MV-4-11 (cell line): ENCODE data around the gene PLA2G5.

Source experiments
- DNase-seq: peaks from one replicate; lab custom pipeline; 2025; lab: John Stamatoyannopoulos, UW

Gene PLA2G5

DNA sequence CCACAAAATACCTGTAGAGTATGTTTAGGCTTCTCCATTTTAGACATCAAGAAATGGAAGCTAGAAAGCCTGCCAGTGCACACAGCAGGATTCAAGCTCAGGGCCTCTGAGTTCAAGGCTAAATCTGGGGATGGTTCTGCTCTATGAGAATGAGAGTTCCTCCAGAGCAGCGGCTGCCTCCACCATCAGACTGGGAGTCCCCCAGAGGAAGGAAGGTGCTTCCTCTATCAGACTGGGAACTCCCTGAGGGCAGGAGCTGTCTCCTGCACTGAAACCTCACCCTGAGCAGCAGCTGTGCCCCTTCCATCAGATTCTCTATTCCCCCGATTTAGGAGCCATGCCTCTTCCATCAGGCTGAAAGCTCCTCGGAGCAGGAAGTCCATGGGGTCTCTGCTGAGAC, 20.1 kb downstream of the PLA2G5 start:
- no peak for DNase-seq

DNA sequence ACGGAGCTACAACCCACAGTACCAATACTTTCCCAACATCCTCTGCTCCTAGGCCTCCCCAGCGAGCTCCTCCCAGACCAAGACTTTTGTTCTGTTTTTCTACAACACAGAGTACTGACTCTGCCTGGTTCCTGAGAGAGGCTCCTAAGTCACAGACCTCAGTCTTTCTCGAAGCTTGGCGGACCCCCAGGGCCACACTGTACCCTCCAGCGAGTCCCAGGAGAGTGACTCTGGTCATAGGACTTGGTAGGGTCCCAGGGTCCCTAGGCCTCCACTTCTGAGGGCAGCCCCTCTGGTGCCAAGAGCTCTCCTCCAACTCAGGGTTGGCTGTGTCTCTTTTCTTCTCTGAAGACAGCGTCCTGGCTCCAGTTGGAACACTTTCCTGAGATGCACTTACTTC, 20.6 kb downstream of the PLA2G5 start:
- no peak for DNase-seq

DNA sequence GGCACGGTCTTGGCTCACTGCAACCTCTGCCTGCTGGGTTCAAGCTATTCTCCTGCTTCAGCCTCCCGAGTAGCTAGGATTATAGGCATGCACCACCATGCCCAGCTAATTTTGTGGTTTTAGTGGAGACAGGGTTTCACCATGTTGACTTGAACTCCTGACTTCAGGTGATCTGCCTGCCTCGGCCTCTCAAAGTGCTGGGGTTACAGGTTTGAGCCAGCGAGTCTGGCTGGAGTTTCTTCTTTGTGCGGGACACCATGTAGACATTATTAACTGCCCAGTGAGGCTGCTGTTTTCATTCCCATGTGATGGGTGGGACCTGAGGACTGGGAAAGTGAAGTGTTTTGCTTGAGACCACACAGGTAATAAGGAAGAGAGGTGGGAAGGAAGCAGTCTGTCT, 23.3 kb downstream of the PLA2G5 start:
- no peak for DNase-seq

DNA sequence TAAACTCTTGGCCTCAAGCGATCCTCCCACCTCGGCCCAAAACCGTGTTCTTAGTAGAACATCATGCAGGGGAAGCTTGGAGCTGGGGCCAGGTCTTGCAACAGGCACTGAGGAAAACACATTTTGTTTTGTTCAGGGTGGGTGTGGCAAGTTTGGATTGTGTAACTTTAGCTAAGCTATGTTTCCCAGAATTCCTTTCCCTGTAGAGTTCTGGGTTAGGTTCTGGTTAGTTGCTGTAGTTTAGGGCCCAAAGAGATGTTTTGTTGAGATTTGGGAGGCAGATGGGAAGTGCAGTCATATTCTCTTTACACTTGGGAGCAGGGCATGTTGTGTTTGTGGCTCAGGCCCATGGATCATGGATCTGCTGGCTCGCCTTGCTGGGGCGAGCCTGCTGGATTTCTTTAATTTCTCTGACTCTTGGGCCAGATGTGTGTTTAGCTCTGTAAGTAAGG, 24.0 kb downstream of the PLA2G5 start:
- peak; percentile 20 for DNase-seq

DNA sequence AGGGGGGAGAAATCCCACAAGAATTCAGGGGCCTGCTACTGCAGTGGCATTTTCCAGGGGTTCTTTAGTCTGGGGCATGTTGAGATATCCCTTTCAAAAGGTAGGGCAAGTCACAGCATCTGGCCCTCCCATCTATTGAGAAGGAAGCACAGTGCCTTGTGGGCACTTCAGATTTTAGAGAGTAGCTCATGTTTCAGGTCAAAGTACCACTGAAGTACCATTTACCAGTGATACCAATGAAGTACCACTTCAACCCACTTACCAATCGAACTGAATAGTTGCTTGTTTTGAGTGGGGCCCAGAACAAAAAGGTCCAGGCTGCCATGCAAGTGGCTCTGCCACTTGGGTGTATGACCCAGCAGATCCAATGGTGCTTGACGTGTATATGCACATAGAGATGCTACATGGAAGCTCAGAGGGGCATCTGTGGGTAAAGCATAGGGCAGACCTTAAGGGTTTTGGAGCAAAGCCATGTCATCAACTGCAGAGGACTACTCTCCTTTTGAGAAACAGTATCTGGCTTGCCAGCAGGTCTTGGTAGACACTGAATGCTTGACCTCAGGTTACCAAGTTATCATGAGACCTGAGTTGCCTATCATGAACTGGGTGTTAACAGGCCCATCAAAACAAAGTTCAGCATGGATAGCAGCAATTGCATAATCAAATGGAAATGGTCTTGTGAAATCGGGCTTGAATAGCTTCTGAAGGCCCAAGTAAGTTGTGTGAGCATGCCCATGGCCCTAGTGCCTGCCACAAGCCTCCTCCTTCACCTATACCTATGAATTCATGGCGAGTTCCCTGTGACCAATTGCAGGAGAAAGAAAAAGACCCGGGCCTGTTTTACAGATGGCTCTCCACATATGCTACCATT, 25.8 kb downstream of the PLA2G5 start:
- DNase-seq = peak; percentile 77

DNA sequence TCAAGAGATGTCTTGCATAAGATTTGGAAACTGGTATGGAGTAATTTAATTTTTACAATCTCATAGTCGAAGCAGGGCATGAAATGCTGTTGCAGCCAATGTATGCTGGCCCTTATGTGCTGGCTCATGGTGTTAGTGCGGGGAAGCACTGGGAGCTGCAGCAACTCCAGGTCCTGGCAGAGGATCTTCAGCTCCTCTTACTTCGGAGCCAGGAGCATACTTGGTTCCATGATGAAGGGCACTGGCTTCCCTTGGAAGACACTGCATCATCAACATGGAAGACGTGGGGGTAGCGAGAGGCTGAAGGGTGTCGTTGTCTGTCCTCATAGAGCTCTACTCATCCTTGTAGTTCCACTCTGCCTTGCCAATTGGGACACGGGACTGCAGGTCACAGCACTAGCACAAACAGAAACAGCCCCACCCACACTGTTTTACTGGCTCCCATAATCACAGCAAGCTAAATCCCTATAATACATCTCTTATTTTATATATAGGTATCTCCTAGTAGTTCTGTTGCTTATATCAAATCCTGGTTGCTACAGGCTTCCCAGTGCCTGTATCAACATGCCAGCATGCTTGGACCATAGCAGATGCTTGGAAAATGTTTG, 26.9 kb downstream of the PLA2G5 start:
- DNase-seq = no peak

DNA sequence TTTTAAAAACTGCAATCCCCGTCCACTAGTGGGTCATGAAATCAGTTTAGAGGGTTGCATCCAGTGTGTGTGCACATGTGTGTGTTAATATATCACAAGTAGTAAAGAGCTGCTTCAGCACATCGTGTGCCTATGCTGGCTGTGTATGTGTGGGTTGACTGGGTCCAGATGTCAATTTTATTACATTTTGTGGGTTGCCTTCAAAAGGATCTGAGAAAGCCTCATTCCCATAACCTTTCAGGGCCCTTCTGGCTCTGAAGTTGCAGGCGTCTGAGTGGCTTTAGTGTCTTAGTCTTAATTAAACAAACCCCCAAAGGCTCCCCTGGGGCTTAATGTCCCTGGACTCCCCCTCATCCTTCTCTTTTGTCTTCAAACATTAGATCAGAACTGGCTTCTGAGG, 29.5 kb downstream of the PLA2G5 start:
- DNase-seq = peak; percentile 31

DNA sequence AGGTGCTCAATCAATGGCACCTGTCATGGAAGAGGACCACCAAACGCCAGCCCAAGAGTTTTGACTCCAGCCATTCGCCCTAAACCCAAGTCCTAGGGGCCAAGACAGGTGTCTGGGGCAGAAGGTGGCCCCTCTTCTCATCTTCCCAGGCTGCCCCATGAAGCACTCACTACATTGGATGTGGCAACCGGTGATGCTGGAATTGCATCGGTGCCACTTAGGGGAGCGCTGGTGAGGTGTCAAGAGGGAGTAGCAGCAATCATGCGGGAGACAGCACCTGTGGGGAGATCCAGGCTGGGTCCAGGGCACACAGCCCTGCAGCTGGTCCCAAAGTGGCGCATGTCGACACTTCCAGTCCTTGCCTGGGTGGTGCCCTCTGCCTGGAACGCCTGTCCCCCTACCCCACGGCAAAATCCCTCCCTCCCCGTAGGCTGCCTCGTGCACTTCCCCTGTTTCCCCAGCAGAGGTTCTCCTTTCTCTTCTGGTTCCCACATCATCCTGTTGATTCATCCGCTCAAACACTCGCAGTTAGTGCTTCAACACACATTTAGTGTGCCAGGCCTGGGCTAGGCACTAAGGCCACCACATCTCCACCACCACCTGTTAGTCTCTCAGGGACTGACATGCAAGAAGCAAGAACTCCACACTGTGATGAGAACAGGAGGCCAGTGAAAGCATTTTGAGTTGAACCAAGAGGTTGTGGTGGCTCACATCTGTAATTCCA, 30.8 kb downstream of the PLA2G5 start:
- DNase-seq = peak; percentile 65

DNA sequence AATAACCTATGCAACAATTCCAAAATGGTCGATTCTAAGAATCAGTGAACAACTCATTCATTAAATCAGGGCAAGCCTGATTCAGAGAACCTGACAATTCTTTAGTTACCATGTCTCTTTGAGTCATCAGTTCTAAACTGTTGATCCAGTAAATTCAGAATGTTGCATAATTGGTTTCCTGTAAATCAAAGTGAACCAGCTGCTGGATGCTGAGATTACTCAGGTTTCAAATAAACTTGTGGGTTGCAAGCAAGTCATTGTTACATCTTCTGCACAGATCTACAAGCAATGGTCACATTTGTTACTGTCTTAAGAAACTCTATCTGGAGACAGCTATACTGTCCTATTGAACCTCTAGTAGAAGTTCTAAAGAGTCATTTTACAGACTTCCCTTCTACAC, 32.9 kb downstream of the PLA2G5 start:
- DNase-seq = peak; percentile 66

DNA sequence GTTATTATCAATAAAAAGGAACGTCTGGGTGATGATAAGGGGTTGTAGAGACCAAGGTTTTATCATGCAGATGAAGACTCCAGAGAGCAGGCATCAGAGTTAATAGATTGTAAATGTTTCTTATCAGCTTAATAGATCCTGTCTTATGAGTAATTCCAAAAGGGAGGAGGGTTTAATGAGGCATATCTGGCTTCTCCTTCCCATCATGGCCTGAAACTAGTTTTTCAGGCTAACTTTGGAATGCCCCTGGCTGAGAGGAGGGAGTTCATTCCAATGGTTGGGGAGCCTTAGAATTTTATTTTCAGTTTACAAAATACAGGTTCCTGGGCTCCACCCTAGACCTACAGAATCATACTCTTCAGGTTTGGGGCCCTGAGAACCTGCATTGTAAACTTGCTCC, 35.9 kb downstream of the PLA2G5 start:
- no peak for DNase-seq

DNA sequence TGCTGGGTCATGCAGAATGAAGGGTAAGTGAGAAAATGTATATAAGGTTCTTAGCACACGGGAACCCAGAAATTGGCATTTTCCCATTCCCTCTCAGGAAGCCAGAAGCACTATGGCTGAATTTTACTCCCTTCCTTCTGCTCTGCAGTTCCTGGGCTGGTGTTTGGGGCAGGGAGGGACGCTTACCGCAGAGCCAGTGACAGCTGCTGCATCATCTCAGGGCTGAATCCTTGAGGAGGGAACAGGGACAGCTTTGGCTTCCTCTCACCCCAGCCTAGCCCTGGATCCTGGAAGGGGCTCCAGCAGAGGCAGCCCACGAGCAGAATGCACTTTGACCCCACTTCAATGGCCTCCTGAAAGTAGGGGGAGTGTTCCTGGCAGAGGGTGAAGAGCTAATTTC, 37.4 kb downstream of the PLA2G5 start:
- DNase-seq = no peak

DNA sequence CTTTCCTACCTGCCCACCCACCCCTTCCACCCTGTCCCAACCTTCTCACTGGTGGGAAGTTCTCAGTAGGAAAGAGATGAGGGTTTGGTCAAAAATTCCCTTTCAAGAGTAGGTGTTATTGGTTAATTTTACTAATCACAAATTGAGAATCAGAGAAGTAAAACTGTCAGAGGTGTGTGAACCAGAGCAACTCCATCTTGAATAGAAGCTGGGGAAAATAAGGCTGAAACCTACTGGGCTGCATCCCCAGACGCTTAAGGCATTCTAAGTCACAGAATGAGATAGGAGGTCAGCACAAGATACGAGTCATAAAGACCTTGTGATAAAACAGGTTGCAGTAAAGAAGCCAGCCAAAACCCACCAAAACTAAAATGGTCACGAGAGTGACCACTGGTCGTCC, 37.8 kb downstream of the PLA2G5 start:
- DNase-seq = no peak

DNA sequence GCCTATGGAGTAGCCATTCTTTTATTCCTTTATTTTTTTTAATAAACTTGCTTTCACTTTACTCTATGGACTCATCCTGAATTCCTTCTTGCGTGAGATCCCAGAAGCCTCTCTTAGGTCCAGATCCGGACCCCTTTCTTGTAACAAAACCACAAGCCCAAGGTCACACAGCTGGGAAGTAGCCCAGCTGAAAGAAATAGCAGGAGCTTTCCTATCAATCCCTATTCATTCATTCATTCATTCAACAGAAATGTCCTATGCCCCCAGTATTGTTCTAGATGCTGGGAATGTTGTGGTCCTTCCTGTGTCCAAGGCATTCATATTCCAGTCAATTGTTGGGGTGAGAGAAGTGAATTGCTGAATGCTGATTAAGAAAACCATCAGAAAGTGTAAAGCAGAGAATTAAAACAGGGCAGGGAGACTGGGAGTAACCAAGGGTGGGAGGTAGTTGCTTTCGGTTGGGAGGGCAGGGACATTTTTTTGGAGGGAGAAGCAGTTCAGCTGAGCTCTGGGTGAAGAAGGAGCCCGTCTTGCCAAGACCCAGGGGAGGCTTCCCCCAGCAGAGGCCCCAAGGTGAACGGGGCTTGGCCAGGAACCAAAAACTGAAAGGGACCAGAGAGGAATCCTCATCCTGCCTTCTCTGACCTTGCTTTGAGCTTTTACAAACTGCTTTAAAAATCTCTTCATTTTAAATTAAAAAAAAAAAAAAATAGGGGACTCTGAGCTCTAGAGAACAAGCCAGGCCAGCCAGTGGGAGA, 38.6 kb downstream of the PLA2G5 start:
- DNase-seq = no peak

DNA sequence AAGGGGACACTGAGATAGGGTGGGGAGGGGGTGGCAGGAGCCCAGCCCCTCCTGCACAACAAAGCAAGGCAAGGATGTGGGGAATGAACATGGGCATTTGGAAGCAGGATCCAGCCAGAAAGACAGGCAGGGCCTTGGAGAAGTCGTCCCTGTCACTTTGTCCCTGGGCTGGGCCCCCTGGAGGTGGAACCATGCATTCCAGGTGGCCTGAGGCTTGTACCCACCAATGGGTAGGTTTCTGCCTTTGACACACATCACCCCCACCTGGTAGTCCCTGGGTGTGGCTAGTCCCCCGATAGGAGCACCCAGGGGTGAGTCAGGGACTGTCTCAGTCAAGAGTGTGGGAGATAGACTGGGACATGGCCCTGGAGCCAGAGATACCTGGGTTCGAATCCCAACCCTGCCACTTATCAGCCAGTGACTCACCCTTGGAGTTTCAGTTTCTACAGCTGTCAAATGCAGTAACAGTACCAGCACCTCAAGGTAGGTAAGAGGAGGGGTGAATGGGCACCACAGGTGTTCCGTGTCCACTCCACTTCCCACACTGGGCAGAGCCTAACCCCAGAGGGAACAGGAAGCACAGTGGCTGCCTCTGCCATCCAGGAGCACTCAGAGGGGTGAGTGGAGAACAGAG, 39.3 kb downstream of the PLA2G5 start:
- no peak for DNase-seq

DNA sequence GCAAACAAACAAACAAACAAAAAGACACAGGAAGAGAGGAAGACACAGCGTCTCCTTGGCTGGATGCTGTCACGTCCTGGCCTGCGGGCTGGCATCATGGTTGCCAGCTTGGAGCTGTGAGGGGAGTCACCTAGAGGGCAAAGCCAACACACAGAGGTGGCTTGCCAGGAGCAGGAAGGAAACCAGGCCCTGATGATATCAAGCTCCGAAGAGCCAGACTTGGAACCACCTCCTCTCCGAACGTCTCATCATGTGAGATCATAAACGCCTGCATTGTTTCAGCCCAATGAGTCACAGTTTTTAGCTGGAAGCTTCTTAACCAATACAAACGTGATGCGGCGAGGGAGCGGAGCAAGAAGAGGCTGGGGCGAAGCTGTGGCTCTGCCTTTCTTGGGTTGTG, 40.7 kb downstream of the PLA2G5 start:
- no peak for DNase-seq

DNA sequence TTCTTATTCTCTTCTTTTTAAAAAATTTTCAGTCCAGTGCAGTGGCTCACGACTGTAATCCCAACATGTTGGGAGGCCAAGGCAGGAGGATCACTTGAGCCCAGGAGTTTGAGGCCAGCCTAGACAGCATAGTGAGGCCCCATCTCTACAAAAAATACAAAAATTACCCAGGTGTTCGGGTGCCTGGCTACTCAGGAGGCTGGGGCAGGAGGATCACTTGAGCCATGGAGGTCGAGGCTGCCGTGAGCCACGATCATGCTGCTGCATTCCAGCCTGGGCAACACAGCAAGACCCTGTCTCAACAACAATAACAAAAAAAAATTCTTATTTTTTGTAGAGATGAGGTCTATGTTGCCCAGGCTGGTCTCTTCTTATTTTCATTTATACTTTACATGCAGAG, 41.5 kb downstream of the PLA2G5 start:
- DNase-seq = no peak

DNA sequence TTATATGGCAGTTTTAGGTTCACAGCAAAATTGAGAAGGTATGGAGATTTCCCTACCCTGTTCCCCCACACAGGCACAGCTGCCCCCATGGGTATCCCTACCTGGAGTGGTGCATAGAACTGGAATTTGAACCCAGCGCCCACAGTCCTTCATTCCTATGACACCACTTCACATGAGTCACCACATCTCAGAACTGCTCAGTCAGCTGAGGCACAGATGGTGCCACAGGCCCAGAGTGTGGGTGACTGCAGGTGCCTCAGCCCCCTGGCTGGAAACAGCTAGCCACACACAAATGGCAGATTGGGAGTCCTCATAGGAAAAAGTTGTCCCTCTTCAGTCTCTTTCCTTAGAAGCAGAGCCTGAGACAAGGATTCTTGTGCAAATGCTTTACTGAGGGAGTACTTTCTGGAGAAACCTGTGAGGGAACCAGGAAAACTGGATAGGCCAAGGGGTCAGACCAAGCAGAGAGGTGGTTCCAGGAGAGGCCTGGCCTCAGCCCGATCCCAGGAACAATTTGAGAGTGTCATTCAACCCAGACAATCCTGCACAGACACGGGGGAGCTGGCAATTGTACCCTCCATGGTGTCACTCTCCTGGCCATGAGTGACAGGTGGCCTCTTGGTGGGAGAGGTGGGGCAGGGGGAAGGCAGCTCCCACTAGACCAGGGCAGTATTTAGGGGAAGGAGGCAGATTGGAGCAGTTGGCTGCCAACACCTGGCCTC, 42.4 kb downstream of the PLA2G5 start:
- no peak for DNase-seq

DNA sequence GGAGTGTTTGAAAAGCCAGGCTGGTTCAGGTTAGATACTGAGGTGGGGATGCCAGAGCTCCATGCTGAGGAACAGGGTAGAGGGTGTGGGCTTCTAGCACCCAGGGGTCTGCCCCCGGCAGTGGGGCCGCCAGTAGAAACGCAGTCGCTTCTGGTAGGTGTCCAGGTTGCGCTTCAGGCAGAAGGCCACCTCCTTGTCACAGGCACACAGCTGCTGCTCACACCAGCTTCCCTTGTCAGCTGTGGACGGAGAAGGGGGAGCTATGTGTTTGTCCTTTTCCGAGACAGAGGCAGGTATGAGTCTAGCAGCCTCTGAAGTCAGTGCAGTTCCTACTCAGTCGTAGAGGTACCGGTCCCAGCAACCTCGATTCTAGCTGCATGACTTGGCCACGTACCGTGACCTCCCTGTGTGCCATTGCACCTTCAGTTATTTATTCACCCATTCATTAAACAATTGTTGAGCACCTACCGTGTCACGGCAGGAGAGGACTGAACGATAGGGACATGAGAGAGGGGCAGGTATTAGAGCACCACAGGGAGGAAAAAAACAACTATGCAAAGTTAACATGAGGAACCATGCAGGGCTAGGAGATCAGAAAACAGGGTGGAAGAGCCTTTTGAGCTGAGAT, 44.1 kb downstream of the PLA2G5 start:
- DNase-seq = no peak

DNA sequence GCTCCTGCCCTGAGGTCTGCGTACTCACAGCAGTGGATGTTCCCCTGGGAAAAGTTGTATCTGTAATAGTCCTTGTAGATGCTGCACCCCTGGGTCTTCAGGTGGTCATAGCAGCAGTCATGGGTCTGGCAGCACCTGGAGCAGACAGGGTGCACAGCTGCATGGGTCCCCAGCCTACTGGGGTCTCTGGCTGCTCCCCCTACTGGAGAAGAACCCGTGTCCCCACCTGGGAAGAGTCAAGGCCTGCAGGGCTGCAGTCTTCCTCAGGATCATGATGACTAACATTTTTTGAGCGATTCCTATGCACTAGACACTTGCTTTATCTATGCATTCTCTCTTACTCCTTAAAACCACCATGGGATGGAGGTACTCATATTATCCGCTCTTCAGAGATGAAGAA, 45.5 kb downstream of the PLA2G5 start:
- DNase-seq = no peak

DNA sequence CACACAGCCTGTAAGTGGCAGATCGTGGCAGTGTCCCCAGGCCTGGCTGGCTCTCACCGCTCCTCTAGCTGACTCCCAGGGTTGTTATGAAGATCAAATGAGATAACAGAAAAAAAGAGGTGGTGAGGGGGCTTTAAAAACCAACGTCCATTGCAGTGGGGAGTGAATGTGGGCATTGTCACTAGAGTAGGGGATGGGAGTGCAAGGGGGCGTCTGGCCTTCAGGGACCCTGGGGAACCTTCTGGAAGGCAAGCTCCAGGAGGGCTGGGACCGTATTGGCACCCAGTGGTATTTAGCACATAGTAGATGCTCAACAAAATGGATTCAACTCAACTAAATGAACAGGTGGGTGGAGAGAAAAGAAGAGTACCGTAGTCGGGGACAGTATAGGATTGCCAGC, 45.9 kb downstream of the PLA2G5 start:
- DNase-seq = no peak

DNA sequence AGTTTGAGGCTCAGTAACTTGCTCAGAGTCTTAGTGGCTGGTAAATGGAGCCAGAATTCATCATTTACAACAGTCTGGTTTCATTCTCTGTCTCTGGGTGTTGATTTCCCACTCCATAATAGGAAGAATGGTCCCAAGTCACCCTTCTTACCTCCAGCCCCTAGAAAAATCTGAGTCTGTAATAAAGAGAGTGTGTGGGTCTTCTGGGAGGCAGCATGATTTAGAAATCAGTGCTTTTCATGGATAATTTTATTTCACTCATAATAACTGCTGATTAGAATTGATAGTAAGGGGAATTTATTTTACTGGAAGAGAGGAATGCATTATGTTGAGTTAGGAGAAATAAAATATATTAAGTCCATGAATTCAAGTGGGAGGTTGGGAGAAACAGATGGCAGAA, 47.2 kb downstream of the PLA2G5 start:
- no peak for DNase-seq
